HG02870 (cell line): ENCODE results near the gene TMCC2.

Source experiments
- ATAC-seq: cut with Tn5 transposase; IDR thresholded peaks from one replicate; pipeline ENCODE4 v1.9.1; 2021; ENCODE audit warnings: mild to moderate bottlenecking, moderate library complexity; ENCODE audit not compliant: unreplicated experiment

Gene TMCC2

DNA sequence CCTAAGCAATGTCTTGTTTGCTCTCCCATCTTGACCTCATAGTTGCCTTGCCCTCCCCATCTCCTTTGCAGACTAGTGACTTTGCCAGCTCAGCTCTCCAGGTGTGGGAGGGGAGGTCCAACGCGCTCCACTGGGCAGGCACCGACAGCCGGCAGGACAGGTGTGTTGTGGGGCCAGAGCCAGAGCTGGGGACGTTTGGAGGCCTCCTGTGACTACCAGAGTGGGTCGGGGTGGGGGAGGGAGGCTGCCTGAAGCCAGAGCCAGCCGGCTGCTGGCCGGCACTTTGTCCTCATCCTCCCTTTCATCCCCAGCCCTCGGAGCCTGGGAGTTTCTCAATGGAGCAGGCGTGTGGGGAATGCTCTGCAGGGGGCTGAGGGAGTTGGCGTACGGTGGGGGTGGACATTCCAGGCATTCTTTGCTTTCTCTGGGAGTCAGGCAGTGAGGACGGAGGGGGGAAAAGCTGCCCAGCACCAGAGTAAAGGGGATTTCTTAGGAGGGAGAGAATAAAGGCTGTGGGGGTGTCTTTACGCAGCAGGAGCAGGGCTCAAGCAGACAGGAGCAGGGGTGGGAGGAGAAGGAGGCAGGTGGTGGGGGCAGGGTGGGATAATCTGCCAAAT lies 73.6 kb downstream of the TMCC2 start:
- ATAC-seq: no peak

DNA sequence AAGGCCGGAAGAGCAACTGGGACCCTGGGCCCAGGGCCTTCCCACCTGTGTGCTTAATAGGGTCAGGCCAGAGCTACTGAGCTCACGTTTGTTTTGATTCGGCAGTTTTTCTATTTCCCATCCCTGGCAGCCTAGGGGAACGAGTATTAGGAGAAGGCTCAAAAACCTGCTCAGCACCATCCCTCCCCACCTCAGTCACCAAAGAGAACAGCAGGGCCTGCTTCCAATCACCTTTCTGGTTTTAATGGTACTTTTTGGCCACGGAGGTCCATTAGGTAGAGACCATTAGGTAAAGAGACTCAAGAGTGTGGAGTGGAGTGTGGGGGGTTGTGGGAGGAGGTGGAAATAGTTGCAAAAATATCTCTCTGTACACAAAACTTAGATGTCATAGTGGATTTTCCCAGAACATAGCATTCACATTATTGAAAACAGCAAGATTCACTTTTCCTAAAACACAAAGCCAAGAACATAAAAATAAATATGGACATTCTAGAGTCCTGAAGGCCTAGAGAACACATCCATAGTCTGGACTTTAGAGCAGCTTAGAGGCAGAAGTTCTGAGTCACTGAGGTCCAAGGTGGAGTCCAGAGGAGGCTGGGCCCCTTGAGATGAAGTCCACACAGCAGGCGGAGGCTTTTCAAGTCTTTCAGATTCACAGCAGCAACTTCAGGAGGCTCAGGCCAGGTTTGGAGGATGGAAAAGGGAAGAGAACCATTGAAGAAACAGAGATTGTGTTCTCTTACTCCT lies 74.3 kb downstream of the TMCC2 start:
- no peak for ATAC-seq

DNA sequence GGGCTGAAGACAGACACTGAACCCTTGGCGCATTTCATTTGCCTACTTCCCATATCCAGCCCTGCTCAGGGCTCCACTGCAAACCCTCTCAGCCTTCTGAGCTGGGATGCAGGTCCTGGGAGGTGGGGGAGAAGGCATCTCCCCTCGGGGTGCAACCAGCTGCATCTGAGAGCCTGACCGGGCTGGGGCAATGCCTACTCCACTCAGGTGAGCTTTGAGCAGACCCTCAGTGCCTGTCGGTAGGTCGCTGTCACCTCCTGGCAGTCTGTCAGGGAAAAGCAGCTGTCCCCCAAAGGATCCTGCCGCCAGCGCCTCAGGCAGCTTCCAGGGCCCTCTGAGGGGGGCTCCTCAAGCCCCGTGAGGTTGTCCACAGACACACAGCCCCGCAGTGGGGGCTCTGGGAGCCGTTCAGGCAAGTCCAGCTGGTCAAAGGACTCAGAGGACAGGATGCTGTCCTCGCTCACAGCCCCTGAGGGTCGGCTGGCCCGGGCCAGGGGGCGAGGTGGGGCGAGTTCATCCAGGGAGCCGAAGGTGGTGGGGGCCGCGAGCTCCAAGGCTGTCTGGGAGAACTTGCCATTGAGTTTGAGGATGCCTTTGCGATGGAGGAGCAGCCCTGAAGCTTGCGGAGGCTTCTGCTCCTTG lies 75.6 kb downstream of the TMCC2 start:
- ATAC-seq: no peak

DNA sequence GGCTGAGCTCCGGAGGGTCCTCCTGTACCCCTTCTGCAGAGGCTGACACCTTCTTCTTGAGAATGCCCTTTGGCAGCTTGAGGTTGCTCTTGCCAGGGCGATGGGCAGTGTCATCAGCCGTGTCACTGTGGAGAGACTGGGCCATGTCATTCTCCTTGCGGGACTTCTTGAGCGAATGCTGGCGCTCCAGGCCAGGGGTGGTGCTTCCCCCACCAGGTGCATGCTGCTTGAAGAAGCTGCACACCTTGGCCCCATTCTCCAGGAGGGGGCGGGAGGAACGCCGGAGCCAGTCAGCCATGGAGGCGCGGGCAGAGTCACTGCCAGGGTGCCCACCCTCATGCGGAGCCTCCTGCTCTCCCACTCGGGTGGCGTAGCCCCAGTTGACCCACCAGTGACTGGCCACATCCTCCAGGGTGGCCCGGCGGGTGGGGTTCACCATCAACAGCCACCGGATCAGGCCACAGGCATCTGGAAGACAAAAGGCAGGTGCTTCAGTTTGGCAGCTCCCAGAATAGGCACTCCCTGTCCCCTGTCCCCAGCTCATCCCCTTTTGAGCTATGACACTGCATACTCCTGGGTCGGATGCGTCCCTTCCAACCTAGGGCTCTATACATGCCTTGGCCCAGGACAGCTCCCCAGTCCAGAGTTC lies 76.4 kb downstream of the TMCC2 start:
- no peak for ATAC-seq

DNA sequence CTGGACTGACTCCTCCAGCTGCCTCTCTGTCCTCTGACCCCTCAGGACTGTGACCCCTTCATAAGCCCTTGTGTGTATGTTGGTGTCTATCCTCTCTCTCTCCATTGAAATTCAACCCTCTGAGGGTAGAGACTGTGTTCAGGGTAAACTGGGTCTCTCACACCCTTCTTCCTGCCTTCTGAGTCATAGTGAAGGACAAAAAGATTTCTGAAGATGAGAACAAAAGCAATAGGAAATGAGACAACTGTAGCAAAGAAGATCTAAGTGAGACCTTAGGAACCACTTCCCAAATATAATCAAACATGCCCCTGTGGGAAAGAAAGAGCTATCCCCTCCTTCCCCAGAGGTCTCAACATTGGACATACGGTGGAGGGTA lies 76.9 kb downstream of the TMCC2 start:
- ATAC-seq: no peak

DNA sequence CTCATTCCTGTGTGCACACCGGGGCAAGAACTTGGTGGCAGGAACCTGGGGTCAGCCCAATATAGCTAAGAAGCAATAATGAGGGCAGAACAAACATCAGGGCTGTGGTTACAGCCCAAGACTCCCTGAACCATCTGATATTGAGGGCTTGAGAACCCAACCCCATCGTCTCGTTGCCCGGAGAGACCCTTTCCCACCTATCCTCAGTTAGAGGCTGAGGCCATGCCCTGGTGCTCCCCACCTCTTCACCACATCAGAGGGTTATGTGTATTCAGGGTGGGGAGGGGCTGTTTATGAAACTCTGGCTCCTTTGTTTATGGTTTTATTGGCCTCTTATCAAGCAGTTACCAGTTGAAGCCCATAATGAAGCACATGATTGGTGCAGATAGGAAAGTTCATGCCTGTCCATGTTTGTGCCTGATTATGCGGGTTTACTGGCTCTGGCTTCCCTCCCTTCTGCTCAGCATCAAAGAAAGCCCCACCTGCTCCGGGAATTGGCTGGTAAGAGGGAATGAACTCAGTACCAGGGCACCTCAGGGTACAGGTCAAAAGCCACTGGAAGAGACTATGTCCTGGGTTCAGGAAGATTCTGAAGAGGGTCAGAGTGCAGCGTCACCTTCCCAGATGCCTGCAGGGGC lies 79.3 kb downstream of the TMCC2 start:
- ATAC-seq: no peak

DNA sequence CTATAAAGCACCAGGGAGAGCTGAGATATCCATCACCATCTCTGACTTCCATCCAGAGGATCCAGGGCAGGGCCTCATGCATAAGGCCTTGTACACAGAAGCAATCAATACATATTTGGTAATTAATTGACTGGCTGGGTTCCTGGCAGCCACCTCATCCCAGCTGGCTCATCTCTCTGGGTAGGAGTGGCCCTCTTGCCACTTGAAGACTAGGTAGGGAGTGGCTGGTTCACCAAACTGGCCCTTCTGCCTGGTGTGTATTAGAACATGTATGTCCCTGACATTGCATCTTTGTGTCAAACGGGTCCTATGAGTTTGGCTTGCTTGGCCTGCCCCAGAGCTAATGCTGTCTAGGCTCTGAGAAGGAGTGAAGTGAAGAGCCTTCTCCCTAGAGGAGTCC lies 82.0 kb downstream of the TMCC2 start:
- no peak for ATAC-seq

DNA sequence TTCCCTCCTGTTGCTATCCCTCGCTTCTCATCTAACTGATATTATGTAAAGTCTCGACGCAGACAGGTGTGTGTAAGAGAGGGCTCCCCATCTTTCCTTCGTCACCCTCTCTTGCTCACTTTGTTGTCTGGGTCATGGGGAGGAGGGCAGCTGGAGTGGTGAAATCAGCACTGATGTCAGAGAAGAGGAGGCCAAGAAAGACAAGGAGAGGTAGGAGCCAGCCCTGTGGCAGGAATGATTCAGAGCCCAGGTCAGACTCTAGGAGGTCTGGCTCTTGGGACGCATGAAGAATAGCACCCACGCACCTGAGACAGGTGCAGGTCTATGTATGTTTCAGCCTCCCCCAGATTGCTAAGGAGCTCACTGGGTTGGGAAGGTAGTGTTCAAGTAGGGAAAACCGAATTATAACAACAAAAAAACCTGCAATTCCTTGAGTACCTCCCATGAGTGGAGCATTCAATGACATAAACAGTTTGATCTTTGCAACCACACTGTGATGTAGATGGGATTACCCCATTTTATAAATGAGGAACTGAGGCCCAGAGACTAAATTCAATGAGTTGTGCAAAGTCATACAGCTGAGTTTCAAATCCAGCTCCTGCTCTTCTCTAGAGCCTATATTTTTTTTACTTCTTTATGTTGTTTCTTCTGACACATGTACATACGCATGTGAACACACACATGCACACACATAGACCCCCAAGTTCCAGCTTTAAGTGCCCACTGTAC lies 83.4 kb downstream of the TMCC2 start:
- ATAC-seq: no peak

DNA sequence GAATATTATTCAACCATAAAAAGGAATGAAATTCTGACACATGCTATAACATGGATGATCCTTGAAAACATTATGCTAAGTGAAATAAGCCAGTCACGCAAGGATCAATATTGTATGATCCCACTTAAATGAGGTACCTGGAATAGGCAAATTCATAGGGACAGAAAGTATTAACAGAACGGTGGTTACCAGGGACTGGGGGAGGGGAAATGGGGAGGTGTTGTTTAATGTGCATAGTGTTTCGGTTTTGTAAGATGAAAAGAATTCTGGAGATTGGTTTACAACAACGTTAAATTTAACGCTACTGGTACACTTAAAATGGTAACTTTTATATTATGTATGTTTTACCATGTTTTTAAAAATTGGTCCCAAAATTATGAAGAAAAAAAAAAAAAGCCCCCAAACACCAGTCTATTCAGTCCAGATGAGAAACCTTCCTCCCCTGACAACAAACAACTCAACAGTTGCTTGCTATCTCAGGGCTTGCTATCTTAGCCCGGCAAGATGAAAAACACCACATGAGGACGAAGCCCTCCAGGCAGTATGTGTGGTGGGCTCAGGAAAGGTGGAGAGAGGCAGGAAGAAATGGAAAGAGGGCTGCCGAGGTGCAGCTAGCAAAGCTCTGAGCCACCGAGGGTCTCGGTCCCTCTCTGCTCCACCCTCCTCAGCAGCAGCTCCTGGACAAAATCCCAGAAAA lies 85.3 kb downstream of the TMCC2 start:
- no peak for ATAC-seq

DNA sequence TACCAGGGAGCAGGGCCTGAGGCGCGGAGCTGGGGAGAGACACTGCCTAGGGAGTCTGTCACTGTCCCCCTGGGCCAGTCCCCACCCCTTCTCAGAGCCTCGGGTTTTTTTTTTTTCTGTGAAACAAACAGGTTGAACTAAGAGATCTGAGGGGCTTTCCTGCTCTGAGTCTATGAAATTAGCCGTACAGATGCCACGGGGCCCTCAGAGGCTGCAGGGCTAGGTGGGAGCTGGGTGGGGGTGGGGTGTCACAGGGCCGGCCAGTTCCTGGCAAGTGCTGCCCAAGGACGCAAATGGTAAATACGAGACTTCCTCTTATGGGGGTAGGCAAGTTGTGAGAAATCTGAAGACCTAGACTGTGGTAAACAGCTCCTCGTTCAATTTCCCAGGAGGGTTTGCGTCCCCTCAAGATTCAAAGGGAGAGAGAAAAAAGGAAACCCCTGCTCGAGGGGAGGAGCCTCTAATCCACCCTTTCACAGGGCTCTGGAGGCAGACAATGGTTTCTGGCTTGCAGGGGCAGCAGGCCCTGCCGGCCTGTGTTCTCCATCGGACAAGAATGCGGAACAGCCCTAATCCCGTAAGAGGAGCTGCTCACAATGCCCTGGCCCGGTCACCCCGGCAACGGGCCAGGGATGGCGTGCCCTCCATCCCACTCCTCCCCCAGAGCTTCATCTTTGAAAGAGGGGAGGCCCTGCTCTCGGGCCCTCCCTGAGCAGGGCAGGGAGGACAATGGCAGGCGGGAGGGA lies 86.0 kb downstream of the TMCC2 start:
- no peak for ATAC-seq

DNA sequence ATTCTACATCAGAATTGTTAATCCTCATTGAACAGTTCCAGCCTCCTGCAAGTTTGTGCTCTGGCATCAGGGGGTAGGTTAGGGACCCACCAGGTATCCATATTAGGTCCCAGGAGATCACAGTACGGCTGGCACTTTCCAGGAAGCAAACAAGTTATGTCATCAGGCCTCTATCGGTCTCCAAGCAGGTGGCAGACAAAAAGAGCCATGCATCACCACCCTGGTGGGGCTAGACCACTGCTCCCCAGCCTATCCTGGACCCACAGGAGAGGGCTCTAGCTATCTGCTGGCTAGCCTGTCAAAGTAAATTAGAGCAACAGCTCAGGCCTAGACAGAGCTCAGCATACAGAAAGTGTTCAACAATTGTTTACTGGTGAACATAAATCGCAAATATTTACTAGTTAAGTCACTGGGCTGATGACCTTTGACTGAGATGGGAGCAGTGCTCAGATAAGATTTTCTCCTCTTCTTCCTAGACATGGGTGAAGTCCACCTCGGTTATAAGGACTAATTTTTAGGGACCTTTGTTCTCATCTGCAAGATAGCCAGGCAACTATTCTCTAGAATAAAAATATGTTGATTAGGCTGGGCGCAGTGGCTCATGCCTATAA lies 87.4 kb downstream of the TMCC2 start:
- ATAC-seq: no peak

DNA sequence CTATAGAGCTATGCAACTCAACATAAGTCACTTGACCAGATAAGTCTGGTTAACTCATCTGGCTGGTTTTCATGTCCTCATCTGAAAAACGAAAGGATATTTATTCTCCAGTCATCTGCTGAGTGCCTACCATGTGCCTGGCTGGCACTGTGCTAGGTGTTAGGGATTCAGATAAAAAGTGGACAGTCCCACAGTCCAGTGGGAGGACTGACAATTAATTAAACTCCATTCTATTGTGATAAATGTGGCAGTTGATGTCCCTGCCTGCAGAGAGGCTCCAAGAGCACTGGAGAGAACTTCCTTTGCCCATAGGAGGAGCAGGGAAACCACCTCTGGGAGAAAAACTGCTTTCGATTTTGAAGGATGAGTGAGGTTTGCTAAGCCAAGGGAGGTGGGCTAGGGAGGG lies 88.4 kb downstream of the TMCC2 start:
- no peak for ATAC-seq

DNA sequence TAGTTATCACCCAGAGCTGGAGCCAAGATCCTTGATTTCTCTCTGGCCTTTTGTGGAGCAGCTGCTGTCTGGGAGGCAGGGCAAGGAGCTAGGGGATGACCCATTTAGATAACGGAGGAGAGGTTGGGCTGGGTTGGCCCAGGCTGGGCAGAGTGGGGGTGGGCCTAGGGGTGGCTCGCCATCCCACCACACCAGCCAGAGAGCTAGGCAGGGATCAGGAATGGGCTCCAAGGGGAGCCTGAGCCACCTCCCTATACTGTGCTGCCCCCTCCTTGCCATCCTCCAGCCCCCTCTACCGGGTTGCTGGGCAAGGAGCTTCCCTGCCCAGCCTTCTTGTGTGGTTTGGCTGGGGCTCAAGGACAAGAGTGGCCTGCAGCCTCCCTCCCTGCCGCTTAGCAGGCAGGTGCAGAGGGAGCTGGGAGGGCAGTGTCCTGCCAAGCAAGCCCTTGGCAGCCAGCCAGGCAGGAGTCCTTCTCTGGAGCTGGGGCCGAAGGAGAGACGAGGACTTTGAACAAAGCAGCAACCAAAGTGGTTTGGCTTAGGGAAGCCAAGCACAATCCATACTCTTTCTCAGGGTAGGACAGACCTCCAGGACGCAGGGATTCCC lies 89.7 kb downstream of the TMCC2 start:
- ATAC-seq: no peak

DNA sequence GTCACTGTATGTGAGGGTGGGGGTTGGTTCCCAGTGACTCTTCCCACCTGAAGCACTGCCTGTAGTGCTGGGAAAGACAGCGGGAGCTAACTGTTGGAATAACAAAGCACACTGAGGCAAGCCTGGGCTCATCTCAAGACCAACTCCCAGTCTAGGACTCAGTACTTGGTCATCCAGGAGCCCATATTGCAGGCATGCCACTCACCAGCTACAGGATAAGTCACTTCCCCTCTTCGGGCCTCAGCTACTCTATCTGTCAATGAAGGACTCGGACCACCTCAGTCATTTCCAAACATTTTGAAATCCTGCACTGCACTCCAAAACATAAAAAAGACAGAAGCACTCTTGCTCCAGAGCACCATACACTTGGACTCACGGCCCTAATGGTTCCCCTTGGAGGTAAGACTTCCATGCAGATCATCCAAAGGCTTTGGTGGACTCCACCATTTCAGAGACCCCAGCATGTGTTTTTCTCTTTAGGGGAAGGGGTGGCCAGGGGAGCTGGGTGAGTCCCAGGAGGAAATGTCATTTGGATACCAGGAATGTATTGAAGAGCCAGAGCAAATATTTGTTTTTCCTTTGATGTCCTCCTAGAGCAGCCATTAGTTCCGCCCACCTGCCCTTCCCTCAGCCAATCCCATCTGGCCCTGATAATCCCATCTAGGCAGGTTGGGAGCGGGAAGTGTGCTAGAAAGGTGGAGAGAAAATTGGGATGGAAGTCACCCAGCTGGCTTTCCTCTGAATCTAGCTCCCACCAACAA lies 90.7 kb downstream of the TMCC2 start:
- no peak for ATAC-seq

DNA sequence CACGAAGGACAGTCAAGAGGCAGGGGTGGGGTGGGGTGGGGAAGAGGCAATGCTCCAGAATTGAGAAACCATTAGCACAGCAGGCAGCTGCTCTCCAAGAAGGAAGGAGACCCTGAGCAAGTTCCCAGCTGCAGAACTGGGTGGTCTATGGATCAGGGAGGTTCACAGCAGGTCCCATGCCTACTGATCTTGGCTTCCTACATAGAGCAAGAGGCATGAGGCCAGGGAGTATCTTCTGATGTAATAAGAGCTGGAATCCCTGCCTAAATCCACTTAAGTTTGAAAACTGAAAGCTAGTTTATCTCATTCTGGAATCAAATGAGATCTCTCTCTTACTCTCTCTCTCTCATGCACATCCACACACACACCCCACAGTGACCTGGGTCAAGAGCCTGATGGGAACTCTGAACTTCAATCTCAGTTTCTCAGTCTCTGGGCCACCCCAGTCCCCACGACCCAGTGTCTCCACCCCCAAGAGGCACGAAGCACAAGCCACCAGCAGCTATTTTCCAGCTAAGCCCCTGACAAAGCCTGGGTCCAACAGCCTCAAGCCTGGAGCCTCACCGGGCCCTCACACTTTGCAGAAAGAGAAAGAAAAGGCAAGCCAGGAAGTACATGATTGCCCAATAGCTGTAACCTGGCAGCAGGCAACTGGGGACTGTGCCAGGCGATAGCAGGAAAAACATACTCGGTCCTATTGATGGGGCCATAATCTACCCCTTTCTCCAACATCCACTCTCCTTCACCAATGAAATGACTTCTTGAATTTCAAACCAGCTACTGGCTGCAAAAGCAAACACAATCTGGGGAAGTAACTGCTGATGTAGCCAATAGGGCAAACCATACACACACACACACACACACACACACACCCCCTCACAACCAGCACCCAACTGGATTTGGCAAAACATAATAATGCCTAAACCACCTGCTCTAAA lies 91.6 kb downstream of the TMCC2 start:
- no peak for ATAC-seq

DNA sequence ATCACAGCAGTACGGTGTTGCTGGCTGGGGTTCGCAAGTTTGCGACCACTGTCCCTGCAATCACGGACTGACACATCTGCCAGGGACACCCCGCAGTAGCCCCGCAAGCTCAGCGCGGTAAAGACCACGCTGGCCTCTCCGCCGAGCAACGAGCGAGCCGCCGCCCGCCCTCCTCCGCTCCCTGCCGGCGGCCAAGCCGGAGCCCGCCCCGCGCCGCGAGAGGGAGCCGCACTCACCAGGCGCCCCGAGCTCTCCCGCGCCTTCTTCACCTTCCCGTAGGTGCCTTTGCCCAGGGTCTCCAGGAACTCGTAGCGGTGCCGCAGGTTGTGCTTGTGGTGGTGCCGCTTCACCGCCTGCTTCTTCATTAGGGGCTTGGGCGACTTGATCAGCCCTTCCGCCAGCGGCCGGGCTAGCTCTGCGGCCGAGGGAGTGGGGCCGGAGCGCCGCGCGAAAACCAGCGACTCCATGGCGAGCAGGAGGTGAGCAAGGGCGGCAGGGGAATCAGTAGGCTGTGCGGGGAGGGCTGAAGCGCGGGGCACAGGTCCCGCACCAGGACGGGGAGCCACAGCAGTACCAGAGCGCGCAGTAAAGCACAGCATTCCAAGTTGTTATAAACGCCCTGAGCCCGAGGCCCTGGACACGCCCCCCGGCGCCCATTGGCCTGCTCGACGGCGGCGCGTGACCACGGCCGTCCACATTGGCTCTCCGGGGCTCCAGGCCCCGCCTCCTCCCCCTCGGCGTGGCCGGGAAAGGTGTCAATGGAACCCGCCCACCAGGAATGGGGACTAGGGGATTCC lies 93.6 kb downstream of the TMCC2 start, which contains the start of gene NUAK2:
NUAK2 (minus strand) TSS at position 584 of the 797 bp plus-strand sequence; CDS start at position 467, 117 bp downstream.
- no peak for ATAC-seq
